Fibroblast of lung (primary cell): ENCODE data around the gene TRAPPC12.

Experiments used
- EZH2 ChIP-seq: IDR thresholded peaks from 2 replicates; pipeline ENCODE4 v1.5.1; 2012; ENCODE audit warnings: low read length, control low read depth, mild to moderate bottlenecking; ENCODE audit errors: missing control alignments
- TF ChIP-seq, protein P1 (sequence below), 2 donors: IDR thresholded peaks in 1 of 2; conservative IDR thresholded peaks in 1 of 2; 1 replicate in 1 of 2; 2 replicates in 1 of 2; pipeline ENCODE4 v1.5.1; 2011 to 2012; ENCODE audit warnings: low read length in 2 of 2, control low read depth in 1 of 2, inconsistent platforms in 1 of 2, low read depth in 1 of 2, mild to moderate bottlenecking in 1 of 2

DNA sequence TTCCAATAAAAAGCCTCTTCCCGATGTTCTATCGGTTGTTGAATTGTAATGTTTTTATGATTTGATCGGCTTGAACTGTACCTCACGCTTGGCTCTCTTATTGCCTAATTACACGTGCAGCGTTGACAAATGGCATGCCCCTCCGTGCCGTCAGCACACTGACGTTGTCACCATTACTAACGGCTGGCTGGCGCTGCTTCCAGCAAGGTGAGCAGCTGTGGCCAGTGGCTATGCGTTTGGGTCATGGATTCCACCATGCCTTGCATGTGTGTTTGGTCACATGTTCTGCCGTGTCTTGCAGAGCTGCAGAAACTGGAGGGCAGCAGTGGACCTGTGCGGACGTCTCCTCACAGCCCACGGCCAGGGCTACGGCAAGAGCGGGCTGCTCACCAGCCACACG, 42.1 kb downstream of the TRAPPC12 start:
- TF ChIP-seq, protein P1, sequence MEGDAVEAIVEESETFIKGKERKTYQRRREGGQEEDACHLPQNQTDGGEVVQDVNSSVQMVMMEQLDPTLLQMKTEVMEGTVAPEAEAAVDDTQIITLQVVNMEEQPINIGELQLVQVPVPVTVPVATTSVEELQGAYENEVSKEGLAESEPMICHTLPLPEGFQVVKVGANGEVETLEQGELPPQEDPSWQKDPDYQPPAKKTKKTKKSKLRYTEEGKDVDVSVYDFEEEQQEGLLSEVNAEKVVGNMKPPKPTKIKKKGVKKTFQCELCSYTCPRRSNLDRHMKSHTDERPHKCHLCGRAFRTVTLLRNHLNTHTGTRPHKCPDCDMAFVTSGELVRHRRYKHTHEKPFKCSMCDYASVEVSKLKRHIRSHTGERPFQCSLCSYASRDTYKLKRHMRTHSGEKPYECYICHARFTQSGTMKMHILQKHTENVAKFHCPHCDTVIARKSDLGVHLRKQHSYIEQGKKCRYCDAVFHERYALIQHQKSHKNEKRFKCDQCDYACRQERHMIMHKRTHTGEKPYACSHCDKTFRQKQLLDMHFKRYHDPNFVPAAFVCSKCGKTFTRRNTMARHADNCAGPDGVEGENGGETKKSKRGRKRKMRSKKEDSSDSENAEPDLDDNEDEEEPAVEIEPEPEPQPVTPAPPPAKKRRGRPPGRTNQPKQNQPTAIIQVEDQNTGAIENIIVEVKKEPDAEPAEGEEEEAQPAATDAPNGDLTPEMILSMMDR (conservative IDR thresholded peaks at IDR 0.05 in 1 of 2, IDR thresholded peaks at IDR 0.05 in 1 of 2; ENCODE audit: low read depth in 1 of 2, low read length in 2 of 2) = no peak
- TF ChIP-seq EZH2 = no peak
